ENCODE data around the gene SLC35A4.

Gene SLC35A4

GRCh38 chr5:140565024-140565779, 574 bp downstream of the SLC35A4 start:
- Mint-ChIP-seq H3K27ac (ENCODE audit: low read depth) (peak overlapping the region; percentile 96), H3K4me3 (peak overlapping the region; percentile 88)
- ATAC-seq (replicated peaks; ENCODE audit: extremely low read depth, poor library complexity, severe bottlenecking), result peak; percentile 0

GRCh38 chr5:140565780-140566095, 1.1 kb downstream of the SLC35A4 start:
- peaks cover 15% of the 10 kb centered on the region for H3K36me3 Mint-ChIP-seq (ENCODE audit: insufficient read depth)
- DNase-seq (ENCODE audit: low spot score in 2 of 2), result no peak

More at GRCh38 chr5:140565024-140565779, 574 bp downstream of the SLC35A4 start:
- DNase-seq (ENCODE audit: low spot score in 2 of 2), result no peak
- H3K4me1 Mint-ChIP-seq, result peaks cover 55% of the 10 kb centered on the region
- H3K9me3 Mint-ChIP-seq, result no peaks in the 10 kb centered on the region
- no peaks in the 10 kb centered on the region for H3K27me3 Mint-ChIP-seq
- H3K36me3 Mint-ChIP-seq (ENCODE audit: insufficient read depth), result peaks cover 15% of the 10 kb centered on the region

GRCh38 chr5:140566665-140567064, 2.0 kb downstream of the SLC35A4 start:
- Mint-ChIP-seq H3K27ac (ENCODE audit: low read depth) (peak overlapping the region; percentile 44), H3K4me3 (no peak overlapping the region), H3K27me3 (no peaks in the 10 kb centered on the region), H3K4me1 (peaks cover 59% of the 10 kb centered on the region), H3K36me3 (ENCODE audit: insufficient read depth) (peaks cover 15% of the 10 kb centered on the region), H3K9me3 (no peaks in the 10 kb centered on the region)
- no peak for ATAC-seq (replicated peaks; ENCODE audit: extremely low read depth, poor library complexity, severe bottlenecking)
- DNase-seq (ENCODE audit: low spot score in 2 of 2), result no peak

More at GRCh38 chr5:140565780-140566095, 1.1 kb downstream of the SLC35A4 start:
- no peak for ATAC-seq (replicated peaks; ENCODE audit: extremely low read depth, poor library complexity, severe bottlenecking)
- H3K27ac Mint-ChIP-seq (ENCODE audit: low read depth), result peak overlapping the region; percentile 96
- peaks cover 59% of the 10 kb centered on the region for H3K4me1 Mint-ChIP-seq
- no peaks in the 10 kb centered on the region for H3K9me3 Mint-ChIP-seq
- H3K4me3 Mint-ChIP-seq, result peak overlapping the region; percentile 88
- no peaks in the 10 kb centered on the region for H3K27me3 Mint-ChIP-seq

- no peaks in the 10 kb centered on the region for H3K27me3 Mint-ChIP-seq
- H3K27ac Mint-ChIP-seq (ENCODE audit: low read depth), result peak overlapping the region; percentile 44
- peaks cover 59% of the 10 kb centered on the region for H3K4me1 Mint-ChIP-seq
- H3K9me3 Mint-ChIP-seq, result no peaks in the 10 kb centered on the region
- H3K36me3 Mint-ChIP-seq (ENCODE audit: insufficient read depth), result peaks cover 15% of the 10 kb centered on the region
- H3K4me3 Mint-ChIP-seq, result no peak overlapping the region
- DNase-seq (ENCODE audit: low spot score in 2 of 2), result no peak
- ATAC-seq (replicated peaks; ENCODE audit: extremely low read depth, poor library complexity, severe bottlenecking), result no peak
Measured at GRCh38 chr5:140567136-140567818, 2.6 kb downstream of the SLC35A4 start.

- no peak for ATAC-seq (replicated peaks; ENCODE audit: extremely low read depth, poor library complexity, severe bottlenecking)
- peaks cover 59% of the 10 kb centered on the region for H3K4me1 Mint-ChIP-seq
- peak overlapping the region; percentile 94 for H3K27ac Mint-ChIP-seq (ENCODE audit: low read depth)
- H3K4me3 Mint-ChIP-seq, result no peak overlapping the region
- no peaks in the 10 kb centered on the region for H3K27me3 Mint-ChIP-seq
- peaks cover 13% of the 10 kb centered on the region for H3K36me3 Mint-ChIP-seq (ENCODE audit: insufficient read depth)
- no peaks in the 10 kb centered on the region for H3K9me3 Mint-ChIP-seq
- no peak for DNase-seq (ENCODE audit: low spot score in 2 of 2)
Measured at GRCh38 chr5:140567871-140568270, 3.2 kb downstream of the SLC35A4 start.

GRCh38 chr5:140568443-140569063, 3.9 kb downstream of the SLC35A4 start:
- Mint-ChIP-seq H3K27me3 (no peaks in the 10 kb centered on the region), H3K9me3 (no peaks in the 10 kb centered on the region), H3K27ac (ENCODE audit: low read depth) (peak overlapping the region; percentile 94), H3K4me1 (peaks cover 58% of the 10 kb centered on the region), H3K4me3 (peak overlapping the region; percentile 64), H3K36me3 (ENCODE audit: insufficient read depth) (peaks cover 11% of the 10 kb centered on the region)
- no peak for DNase-seq (ENCODE audit: low spot score in 2 of 2)
- no peak for ATAC-seq (replicated peaks; ENCODE audit: extremely low read depth, poor library complexity, severe bottlenecking)

- Mint-ChIP-seq H3K27ac (ENCODE audit: low read depth) (peak overlapping the region; percentile 94), H3K4me1 (peaks cover 52% of the 10 kb centered on the region), H3K4me3 (peak overlapping the region; percentile 64), H3K36me3 (ENCODE audit: insufficient read depth) (peaks cover 11% of the 10 kb centered on the region), H3K27me3 (no peaks in the 10 kb centered on the region), H3K9me3 (no peaks in the 10 kb centered on the region)
- no peak for ATAC-seq (replicated peaks; ENCODE audit: extremely low read depth, poor library complexity, severe bottlenecking)
- no peak for DNase-seq (ENCODE audit: low spot score in 2 of 2)
Measured at GRCh38 chr5:140569197-140569596, 4.6 kb downstream of the SLC35A4 start.

GRCh38 chr5:140570058-140570457, 5.4 kb downstream of the SLC35A4 start:
- ATAC-seq (replicated peaks; ENCODE audit: extremely low read depth, poor library complexity, severe bottlenecking), result no peak
- Mint-ChIP-seq H3K27ac (ENCODE audit: low read depth) (peak overlapping the region; percentile 94), H3K4me1 (peaks cover 45% of the 10 kb centered on the region), H3K9me3 (no peaks in the 10 kb centered on the region), H3K36me3 (ENCODE audit: insufficient read depth) (peaks cover 6% of the 10 kb centered on the region), H3K27me3 (no peaks in the 10 kb centered on the region), H3K4me3 (peak overlapping the region; percentile 21)
- no peak for DNase-seq (ENCODE audit: low spot score in 2 of 2)

GRCh38 chr5:140570488-140570887, 5.9 kb downstream of the SLC35A4 start:
- Mint-ChIP-seq H3K36me3 (ENCODE audit: insufficient read depth) (peaks cover 3% of the 10 kb centered on the region), H3K27me3 (no peaks in the 10 kb centered on the region), H3K9me3 (no peaks in the 10 kb centered on the region), H3K4me1 (peaks cover 41% of the 10 kb centered on the region), H3K4me3 (peak overlapping the region; percentile 21), H3K27ac (ENCODE audit: low read depth) (peak overlapping the region; percentile 94)
- DNase-seq (ENCODE audit: low spot score in 2 of 2) (no peak), ATAC-seq (replicated peaks; ENCODE audit: extremely low read depth, poor library complexity, severe bottlenecking) (no peak)

- DNase-seq (ENCODE audit: low spot score in 2 of 2) (no peak), ATAC-seq (replicated peaks; ENCODE audit: extremely low read depth, poor library complexity, severe bottlenecking) (no peak)
- H3K27me3 Mint-ChIP-seq, result no peaks in the 10 kb centered on the region
- no peak overlapping the region for H3K4me3 Mint-ChIP-seq
- no peaks in the 10 kb centered on the region for H3K9me3 Mint-ChIP-seq
- H3K4me1 Mint-ChIP-seq, result peaks cover 35% of the 10 kb centered on the region
- H3K27ac Mint-ChIP-seq (ENCODE audit: low read depth), result no peak overlapping the region
- peaks cover 3% of the 10 kb centered on the region for H3K36me3 Mint-ChIP-seq (ENCODE audit: insufficient read depth)
Measured at GRCh38 chr5:140571105-140571504, 6.5 kb downstream of the SLC35A4 start.

GRCh38 chr5:140573683-140574082, 9.1 kb downstream of the SLC35A4 start:
- Mint-ChIP-seq H3K27me3 (no peaks in the 10 kb centered on the region), H3K27ac (ENCODE audit: low read depth) (no peak overlapping the region)
- no peak for ATAC-seq (replicated peaks; ENCODE audit: extremely low read depth, poor library complexity, severe bottlenecking)

GRCh38 chr5:140574165-140574564, 9.5 kb downstream of the SLC35A4 start:
- Mint-ChIP-seq H3K9me3 (no peaks in the 10 kb centered on the region), H3K4me1 (peaks cover 7% of the 10 kb centered on the region), H3K36me3 (ENCODE audit: insufficient read depth) (peaks cover 3% of the 10 kb centered on the region), H3K27me3 (no peaks in the 10 kb centered on the region), H3K4me3 (no peak overlapping the region), H3K27ac (ENCODE audit: low read depth) (no peak overlapping the region)
- DNase-seq (ENCODE audit: low spot score in 2 of 2) (no peak), ATAC-seq (replicated peaks; ENCODE audit: extremely low read depth, poor library complexity, severe bottlenecking) (no peak)

More at GRCh38 chr5:140573683-140574082, 9.1 kb downstream of the SLC35A4 start:
- H3K36me3 Mint-ChIP-seq (ENCODE audit: insufficient read depth), result peaks cover 3% of the 10 kb centered on the region
- H3K4me1 Mint-ChIP-seq, result peaks cover 12% of the 10 kb centered on the region
- no peak overlapping the region for H3K4me3 Mint-ChIP-seq
- DNase-seq (ENCODE audit: low spot score in 2 of 2), result no peak
- no peaks in the 10 kb centered on the region for H3K9me3 Mint-ChIP-seq
